NCI-H774 (cell line): ENCODE data around the gene CRACR2B.
A peak's percentile ranks its signal among the peaks of the same experiment; 100 is the strongest.

Experiments
- DNase-seq: peaks from one replicate; lab custom pipeline; 2025; lab: John Stamatoyannopoulos, UW

The CRACR2B gene

DNA sequence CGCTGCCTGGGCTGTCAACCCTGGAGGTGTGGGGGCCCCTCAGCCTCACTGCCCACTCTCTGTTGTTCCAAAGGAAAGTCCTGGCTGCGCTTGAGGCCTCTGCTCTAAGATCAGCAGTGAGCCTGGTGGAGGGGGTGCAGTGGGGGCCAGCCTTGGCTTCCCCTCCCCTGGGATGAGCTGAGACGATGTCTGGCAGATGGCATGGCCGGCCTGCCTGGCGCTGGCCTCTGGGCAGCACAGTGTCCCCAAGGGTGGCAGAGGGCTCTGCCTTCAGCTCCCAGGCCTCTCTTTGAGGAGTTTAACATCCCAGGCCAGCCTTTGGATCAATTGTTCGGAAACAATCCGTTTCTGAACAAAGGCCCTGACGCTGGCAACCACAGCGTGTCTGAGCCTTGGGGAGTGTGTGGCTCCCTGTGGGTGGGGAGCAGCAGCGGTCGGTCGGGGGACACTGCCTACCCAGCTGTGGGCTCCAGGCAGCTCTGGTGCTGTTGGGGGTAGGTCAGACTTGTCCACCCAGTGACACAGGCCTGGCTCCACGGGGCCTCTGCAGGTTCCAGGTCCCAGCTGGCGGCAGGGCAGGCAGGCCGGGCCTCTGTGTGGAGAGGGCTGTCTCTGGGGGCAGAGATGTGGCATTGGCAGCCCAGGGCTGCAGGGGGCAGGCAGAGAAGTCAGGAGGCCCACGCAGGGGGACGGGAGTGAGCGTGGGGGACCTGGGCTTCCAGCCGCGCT is 27.0 kb downstream of the CRACR2B start:
- no peak for DNase-seq

DNA sequence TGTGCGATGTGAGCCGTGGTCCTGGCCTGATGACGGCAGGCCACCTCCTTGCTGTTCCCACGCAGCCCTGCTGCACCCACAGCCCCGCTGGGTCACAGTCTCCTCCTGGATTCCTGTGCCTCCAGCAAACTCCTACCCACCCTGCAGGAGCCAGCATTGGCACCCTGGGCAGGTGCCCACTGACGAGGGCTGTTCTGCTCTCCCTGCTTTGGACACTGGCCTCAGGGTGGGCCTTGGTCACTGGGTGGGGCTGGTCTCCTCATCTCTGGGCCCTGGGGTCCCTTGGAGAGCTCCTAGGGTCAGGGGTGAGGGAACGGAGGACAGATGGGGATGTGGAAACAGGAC is 27.6 kb downstream of the CRACR2B start:
- no peak for DNase-seq

DNA sequence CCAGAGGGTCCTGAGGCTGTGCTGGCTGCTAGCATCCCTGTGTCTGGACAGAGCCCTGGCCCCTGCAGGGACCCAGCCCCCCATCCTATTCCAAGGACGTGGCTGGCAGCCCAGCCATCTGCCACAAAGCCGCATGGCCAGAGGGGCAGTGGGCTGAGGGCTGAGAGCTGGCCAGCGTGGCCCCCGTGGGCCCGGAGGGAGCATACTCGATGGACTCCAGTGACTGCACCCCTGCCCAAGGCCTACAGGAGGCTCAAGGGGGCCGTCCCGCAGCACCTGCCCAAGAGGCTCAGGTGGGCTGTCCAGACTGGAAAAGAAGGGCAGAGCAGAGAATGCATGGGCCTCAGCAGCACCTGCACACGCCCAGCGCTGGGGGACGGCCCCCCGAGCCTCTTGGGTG is 28.1 kb downstream of the CRACR2B start:
- DNase-seq: no peak

DNA sequence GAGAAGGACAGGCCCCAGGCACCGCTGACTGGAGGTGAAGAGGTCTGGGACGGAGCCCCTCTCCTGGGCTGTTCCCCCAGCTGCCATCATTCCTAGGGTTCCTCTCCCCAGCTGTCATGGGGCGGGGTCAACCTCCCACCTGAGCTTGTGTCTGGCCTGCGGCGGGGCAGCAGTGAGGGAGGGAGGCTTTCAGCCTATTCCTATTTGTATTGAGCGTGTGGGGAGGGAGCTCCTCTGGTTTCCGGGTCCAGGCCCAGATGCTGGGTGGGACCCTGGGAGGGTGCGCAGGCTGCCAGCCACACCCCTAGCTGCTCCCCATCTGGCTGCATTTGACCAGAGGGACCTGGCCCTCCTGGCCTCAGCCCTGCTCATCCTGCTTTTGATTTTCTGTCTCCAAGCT is 28.7 kb downstream of the CRACR2B start:
- DNase-seq: no peak

DNA sequence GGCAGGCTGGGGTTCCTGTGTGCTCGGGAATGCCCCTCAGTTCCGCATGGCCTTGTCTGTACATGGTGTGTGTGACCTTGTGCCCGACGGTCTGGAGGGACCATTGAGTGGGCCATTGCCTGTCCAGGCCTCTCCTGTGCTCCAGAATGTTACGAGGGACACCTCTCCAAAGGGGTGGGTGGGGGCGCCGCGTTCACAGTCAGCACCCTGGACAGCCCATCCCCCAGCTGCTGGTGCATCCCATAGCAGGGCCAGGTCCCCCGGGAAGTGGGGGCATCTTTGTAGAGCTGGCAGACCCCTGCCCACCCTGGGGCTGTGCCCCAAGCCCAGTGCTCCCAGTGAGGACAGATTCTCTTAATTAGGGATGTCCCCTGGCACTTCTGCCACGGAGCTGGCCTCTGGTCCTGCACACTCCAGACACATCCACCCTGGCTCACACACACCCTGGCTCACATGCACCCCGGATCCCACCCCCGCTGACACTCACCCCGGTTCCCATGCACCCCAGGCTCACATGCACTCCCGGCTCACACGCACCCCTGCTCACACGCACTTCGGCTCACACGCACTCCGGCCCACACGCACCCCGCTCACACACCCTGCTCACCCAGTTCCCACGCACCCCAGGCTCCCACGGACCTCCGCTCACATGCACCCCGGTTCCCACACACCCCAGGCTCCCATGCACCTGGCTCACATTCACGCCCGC is 30.5 kb downstream of the CRACR2B start:
- DNase-seq: no peak

DNA sequence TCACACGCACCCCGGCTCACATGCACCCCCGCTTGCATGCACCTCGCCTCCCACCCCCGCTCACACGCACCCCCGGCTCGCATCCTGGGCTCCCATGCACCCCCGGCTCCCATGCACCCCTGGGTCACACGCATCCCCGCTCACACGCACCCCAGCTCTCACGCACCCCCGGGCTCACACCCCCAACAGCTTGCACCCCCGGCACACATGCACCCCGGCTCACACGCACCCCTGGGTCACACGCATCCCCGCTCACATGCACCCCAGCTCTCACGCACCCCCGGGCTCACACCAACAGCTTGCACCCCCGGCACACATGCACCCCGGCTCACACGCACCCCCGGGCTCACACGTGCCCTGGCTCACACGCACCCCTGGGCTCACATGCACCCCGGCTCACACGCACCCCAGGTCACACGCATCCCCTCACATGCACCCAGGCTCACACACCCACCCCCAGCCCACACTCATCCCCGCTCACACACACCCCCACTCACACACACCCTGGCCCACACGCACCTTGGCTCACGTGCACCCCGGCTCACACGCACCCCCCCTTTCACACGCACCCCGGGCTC is 31.1 kb downstream of the CRACR2B start:
- DNase-seq: no peak

DNA sequence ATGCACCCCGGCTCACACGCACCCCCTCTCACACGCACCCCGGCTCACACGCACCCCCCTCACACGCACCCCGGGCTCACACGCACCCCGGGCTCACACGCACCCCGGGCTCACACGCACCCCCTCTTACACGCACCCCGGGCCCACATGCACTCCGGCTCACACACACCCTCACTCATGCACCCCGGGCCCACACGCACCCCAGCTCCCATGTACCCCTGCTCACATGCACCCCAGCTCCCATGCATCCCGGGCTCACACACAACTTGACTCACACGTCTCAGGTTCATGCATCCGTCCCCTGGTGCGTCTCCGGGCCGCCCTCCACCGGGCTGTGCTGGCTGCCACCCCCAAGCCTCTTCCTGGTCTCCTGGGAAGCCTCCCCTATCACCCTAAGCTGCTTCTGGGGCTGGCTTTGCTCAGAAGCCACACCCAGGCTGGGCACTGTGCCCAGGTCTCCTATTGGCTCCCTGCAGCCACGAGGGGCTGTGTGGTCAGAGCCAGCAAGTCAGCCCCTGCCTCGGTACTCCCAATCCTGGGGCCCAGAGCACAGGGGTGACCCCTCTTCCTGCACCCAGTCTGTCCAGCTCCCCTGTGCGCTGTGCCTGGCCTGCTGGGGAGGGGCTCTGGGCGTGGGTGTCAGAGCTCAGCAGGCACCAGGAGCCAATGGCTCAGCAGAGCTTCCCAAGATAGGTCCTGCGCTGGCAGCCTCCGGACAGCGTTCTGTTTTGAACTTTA is 31.8 kb downstream of the CRACR2B start:
- DNase-seq: peak; percentile 69

DNA sequence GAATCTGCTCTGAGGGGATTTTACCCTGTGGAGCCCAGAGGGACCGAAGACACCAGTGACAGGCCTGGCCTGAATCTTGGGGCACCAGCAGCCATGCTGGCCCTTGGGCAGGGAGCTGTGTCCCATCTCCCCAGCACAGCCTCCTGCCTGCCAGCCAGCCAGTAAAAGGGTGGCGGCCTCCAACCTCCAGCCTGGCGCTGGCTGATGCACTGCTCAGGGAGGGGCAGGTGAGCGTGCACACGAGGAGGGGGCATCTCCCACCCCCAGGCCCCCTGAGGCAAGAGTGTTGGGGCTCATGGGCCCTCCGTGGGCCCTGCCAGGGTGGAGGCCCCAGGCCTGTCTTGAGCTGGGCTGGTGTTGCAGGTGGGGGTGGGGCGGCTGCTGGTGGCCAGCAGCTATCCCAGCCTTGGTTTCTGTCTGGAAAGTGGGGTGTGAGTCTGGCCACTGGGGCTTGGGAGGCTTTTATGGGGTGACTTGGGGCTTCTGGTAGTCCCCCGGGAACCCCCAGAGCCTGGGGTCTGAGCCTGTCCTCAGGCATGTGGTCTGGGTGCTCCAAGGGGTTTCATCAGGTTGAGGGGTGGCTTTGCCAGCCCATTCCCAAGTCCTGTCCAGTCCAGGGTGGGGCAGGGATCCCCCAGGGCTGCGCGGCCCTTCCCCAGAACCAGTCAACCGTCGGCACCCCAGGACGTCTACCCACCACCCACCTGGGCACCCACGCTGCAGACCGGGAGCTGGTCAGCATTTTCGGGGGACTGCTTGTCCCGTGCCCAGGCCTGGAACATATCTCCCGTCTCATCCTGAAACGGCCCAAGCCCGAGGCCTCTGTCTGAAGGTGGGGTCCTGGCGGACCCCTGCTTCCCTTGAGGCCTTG is 32.8 kb downstream of the CRACR2B start:
- DNase-seq: no peak

DNA sequence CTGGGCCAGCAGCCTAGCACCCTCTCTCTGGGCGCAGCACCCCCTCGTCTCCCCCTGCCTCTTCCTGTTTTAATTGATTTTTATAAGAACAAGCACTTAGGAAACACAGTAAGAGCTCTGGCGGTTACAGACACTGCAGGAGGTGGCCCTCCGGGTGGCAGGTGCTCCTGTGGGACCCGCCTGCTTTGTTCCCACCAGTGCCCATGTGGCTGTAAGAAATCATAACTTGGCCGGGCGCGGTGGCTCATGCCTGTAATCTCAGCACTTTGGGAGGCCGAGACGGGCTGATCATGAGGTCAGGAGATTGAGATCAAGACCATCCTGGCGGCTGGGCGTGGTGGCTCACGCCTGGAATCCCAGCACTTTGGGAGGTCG is 33.4 kb downstream of the CRACR2B start:
- no peak for DNase-seq

DNA sequence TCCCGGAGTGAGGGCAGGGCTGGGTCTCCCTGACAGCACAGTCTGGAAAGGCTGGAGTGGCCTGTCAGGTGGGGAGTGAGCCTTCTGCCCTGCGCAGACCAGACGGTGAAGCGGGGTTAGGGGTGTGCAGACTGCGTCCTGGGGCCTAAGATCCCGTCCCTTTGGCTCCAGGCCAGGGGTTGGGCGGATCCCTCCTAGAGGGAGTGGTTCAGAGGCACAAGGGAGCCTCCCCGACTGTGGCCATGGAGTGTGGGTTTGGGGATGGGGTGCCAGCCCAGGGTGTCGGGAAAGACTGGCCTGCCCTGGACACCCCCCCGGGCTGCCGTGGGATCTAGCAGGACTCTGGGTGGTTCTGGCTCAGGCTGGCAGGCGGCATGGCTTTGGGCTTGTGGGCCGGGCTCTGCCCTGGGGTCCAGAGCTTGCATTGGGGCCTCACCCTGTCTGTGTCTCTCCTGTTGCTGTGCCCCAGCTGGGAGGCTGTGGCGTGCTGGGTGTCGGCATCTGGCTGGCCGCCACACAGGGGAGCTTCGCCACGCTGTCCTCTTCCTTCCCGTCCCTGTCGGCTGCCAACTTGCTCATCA is 34.5 kb downstream of the CRACR2B start:
- no peak for DNase-seq

DNA sequence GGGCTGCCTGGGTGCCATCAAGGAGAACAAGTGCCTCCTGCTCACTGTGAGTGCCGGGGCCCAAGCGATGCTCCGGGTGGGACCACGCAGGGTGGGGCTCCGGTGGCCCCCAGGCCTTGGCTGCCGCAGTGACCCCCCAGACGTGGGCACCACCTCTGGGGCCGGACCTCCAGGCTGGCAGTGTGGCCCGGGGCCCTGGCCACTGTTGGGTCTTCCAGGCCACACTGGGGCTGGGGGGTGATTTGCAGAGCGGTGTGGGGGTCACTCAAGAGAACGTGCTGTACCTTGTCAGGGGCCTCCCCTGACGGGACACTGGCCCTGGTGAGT is 34.9 kb downstream of the CRACR2B start:
- no peak for DNase-seq

DNA sequence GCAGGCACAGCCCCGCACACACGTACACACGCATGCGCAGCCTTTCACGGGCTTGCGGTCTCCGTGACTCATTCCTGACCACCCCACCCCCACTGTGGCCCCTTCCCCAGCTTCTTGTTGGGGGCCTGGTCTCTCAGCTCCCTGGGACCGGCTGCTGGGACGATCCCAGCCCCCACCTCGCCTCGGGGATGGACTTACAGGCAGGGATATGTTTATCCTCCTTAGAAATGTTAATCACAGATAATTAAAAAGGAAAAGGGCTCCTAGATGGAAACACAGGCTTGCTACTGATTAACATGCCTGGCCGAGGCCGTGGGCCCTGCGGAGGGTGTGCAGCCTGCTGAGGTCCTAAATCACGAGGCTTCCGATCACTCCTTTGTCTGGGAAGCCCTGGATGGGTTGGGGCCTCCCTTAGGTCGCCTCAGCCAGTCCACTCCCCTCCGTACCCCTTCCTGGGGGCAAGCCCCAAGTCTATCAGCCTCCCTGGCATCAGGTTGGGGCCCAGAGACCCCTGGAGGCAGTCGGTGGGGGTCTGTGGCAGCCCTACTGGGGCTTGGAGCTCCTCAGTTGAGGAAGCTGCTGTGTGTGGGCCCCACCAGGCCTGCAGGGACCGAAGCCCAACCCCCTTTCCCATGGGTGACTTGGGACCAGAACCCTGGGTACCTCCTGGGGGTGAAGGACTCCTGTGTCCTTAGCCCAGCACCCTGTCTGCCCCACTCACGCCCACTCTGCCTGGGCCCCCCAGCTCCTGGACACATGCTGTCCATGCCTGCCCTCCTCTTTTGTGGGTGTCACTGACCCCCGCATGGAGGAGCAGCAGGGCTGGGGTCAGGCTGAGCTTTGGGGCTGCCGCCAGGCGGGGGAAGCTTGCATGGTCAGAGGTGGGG is 35.5 kb downstream of the CRACR2B start:
- DNase-seq: no peak

DNA sequence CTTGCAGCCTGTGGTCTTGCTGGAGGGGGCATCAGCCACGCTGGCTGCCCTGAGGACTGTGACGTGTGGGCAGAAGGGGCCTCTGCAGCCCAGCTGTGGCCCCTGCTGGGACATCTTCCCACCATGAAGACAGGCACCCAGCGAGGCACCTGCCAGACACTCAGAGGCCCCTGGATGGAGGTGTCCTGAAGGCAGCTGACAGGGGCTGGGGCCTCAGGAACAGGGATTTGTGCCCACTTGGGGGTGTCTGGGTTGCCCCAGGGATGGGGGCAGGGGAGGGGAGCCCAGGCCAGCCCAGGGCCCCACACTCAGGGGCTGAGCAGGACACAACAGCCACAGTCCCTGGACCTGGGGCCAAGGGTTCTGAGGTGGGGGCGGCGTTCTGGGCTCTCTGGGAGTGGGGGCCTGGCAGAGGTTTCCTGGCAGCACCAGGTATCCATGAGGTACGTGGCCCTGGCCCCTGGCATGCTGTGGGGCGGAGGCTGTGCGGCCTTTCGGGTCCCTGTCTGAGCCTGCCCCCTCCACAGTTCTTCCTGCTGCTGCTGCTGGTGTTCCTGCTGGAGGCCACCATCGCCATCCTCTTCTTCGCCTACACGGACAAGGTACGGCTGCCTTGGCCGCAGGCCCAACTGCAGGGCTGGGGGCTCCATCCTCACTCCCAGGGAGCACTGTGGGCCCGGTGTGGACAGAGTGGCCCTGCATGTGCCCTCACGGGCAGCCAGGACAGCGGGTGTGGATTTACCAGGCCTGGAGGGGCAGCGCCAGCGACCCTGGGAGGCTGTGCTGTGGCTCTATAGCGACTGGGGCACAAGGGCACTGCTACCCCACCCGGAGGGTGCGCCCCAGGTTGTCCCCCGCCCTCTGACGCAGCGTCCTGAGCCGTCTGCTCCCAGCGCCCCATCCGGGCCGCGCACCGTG is 36.5 kb downstream of the CRACR2B start:
- no peak for DNase-seq

DNA sequence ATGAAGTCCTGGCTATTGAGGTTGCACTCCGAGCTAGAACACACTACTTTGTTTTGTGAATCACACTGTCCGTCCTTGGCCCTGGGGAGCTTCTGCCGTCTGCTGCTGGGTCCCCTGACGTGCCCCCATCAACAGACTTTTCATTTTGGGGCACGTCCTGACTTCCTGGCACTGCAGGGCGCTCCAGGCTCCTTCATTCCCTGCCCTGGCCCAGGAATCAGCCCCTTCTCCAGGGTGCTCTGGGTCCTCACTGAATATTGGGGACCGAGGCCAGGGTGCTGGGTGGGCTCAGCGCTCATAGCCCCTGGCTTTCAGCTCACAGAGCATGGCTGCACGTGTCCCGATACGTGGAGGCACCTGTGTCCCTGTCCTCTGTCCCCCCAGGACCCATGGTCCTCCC is 37.2 kb downstream of the CRACR2B start:
- no peak for DNase-seq

DNA sequence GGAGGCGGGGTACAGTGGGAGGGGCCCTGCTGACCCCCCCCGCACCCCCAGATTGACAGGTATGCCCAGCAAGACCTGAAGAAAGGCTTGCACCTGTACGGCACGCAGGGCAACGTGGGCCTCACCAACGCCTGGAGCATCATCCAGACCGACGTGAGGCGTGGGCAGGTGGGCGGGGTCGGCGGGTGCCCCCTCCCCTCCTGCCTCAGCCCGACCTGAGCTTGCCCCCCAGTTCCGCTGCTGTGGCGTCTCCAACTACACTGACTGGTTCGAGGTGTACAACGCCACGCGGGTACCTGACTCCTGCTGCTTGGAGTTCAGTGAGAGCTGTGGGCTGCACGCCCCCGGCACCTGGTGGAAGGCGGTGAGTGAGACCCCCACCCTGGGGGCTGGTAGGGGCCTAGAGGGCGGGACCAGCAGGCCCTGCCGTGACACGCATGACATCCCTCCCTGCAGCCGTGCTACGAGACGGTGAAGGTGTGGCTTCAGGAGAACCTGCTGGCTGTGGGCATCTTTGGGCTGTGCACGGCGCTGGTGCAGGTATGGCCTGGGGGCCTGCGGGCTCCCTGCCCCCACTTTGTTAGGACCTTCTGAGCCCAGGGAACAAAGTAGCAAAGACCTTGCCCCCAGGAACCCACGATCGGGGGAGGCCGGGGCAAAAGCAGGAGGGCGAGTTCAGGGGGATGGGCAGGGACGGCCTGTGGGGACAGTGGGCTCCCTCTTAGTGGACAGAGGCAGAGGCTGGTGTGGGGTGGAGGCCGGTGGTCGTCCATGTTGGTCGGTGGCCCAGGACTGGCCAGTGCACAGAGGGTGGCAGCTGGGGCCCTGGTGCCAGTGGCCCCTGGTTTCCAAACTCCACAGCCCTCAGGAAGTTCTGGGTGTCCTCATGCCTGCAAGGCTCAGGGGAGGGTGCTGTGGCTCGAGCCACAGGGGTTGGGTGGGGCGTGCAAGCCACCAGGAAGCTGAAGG is 38.0 kb downstream of the CRACR2B start:
- DNase-seq: no peak

DNA sequence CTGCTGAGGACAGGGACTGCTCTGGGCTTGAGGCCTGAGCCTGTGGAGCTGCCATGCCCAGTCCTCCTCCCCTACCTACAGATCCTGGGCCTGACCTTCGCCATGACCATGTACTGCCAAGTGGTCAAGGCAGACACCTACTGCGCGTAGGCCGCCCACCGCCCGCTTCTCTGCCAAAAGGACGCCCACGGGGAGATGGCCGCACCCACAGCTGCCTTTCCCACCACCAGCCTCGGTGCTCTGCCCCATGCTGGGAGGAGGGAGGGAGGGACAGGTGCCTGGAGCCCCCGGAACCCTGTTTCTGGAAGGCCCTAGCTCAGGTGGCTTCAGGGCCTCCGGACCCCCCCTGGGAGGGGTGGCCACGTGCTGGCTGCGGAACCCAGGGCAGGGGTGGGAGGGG is 38.8 kb downstream of the CRACR2B start:
- no peak for DNase-seq

DNA sequence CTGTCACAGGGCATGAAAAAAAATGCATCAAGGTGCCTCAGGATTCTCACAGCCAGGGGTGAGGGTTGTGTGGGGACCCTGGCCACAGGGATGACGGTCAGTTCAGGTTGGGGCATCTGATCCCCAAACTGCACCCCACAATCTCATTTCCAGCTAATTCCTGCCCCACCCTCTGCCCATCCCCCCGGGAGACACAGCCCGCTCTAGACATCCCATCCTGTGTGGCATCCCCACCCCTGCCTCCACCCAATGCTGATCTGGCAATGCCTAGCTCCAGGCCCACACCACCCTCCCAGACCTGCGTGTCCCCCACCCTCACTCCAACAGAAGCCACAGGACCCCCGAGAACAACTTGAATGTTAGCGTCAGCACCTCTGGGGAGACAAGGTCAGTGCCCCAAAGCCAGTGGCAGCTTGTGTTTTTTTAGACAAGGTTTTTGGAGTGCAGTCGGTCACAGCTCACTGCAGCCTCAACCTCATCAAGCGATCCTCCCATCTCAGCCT is 40.2 kb downstream of the CRACR2B start:
- no peak for DNase-seq

DNA sequence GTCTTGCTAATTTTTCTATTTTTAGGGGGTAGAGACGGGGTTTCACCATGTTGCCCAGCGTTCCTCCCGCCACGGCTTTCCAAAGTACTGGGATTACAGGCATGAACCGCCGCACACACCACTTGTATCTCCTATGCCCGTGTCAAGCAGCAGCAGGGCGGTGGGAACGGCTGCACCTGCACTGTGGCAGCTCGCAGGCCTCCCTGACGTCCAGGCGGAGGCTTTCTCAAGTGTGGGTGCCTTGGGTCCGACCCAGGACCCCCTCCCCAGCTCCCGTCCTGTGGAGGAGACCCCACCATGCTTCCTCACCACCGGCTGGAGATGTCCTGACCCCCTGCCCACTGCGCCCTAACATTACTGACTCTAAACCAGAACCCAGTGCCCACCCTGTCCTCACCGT is 40.7 kb downstream of the CRACR2B start:
- no peak for DNase-seq
